Endothelial cell of umbilical vein (primary cell): ENCODE measurements around the gene UBASH3B. TPM values are rescaled to one million over a fixed set of nuclear protein-coding genes. Genes with fewer than 3 reads are reported as not detected.

Experiments
- BruUV-seq: library from RNA; stranded (reverse); fragments of 400-500 nt; replicated peaks from 2 replicates; lab custom pipeline; 2021; lab: Mats Ljungman, UMichigan
- CTCF ChIA-PET: fragments of 300-600, 350-600 bp; sonication (Branson Sonifier 250); formaldehyde crosslinking; loops from one replicate; lab custom pipeline; 2021; ENCODE audit warnings: antibody characterized with exemption, inconsistent platforms; lab: Charles Lee
- POLR2A ChIA-PET: fragments of 300-600, 350-600 bp; sonication (Branson Sonifier 250); formaldehyde crosslinking; loops from one replicate; lab custom pipeline; 2021; ENCODE audit warnings: antibody characterized with exemption, inconsistent platforms; lab: Charles Lee
- DNase-seq: peaks from one replicate; pipeline ENCODE4 v3.0.0-alpha.2; 2011; ENCODE audit warnings: low read depth, low spot score
- FAIRE-seq: peaks from 2 replicates; lab custom pipeline; 2011; peaks lifted over from hg19 to GRCh38; lab: Jason Lieb, UNC
- H2AFZ ChIP-seq: 2 replicates; pipeline ENCODE4 v1.6.0; 2012; ENCODE audit warnings: low read depth, low read length, control low read depth, inconsistent platforms
- H3K27ac ChIP-seq: 2 replicates; pipeline ENCODE4 v1.5.1; 2011; ENCODE audit warnings: low read depth, mild to moderate bottlenecking, control low read depth, low read length, moderate library complexity; ENCODE audit not compliant: insufficient read depth
- H3K27me3 ChIP-seq, 2 experiments: 2 replicates each; pipeline versions ENCODE4 v1.6.0 to v1.6.1; 2011; ENCODE audit warnings: low read length in 2 of 2, mixed read lengths in 1 of 2; ENCODE audit not compliant: control insufficient read depth in 2 of 2, insufficient read depth in 2 of 2
- H3K36me3 ChIP-seq, 2 experiments: 2 replicates in 1 of 2; 3 replicates in 1 of 2; pipeline ENCODE4 v1.5.1; 2011; ENCODE audit warnings: low read length in 2 of 2, mild to moderate bottlenecking in 1 of 2, moderate library complexity in 1 of 2; ENCODE audit not compliant: control insufficient read depth in 2 of 2, insufficient read depth in 2 of 2; ENCODE audit errors: extremely low read depth in 1 of 2
- H3K4me1 ChIP-seq: 3 replicates; pipeline ENCODE4 v1.5.1; 2011; ENCODE audit warnings: mild to moderate bottlenecking, low read length; ENCODE audit not compliant: control insufficient read depth, insufficient read depth; ENCODE audit errors: extremely low read depth
- H3K4me2 ChIP-seq: 2 replicates; pipeline ENCODE4 v1.6.1; 2011; ENCODE audit warnings: low read length, control low read depth, mixed read lengths; ENCODE audit not compliant: insufficient read depth
- H3K4me3 ChIP-seq, 3 experiments: fragments of 200-600 bp in 1 of 3; sonication (generic), shearing (Covaris generic) in 1 of 3; replicated peaks in 1 of 3; 2 replicates each; pipeline ENCODE4 v1.5.1; 2011 to 2016; ENCODE audit warnings: control low read depth in 3 of 3, low read length in 3 of 3, mild to moderate bottlenecking in 2 of 3, inconsistent platforms in 1 of 3, low read depth in 1 of 3, moderate library complexity in 1 of 3; ENCODE audit not compliant: insufficient read depth in 1 of 3
- H3K79me2 ChIP-seq: 2 replicates; pipeline ENCODE4 v1.6.0; 2012; ENCODE audit warnings: low read length, inconsistent platforms; ENCODE audit not compliant: control insufficient read depth, insufficient read depth
- H3K9ac ChIP-seq: replicated peaks from 2 replicates; pipeline ENCODE3; 2011; ENCODE audit warnings: low read length, control low read depth; ENCODE audit not compliant: insufficient read depth; ENCODE audit errors: extremely low read depth
- H3K9me1 ChIP-seq: replicated peaks from 3 replicates; pipeline ENCODE4 v1.6.0; 2011; ENCODE audit warnings: mild to moderate bottlenecking, low read length; ENCODE audit not compliant: control insufficient read depth, insufficient read depth; ENCODE audit errors: extremely low read depth
- H3K9me3 ChIP-seq: replicated peaks from 2 replicates; pipeline ENCODE4 v1.5.1; 2012; ENCODE audit warnings: low read length, inconsistent platforms; ENCODE audit not compliant: control insufficient read depth, insufficient read depth
- H4K20me1 ChIP-seq: replicated peaks from 2 replicates; pipeline ENCODE3; 2011; ENCODE audit warnings: mild to moderate bottlenecking, low read length; ENCODE audit not compliant: control insufficient read depth, insufficient read depth; ENCODE audit errors: extremely low read depth
- EZH2 ChIP-seq: IDR thresholded peaks from 2 replicates; pipeline ENCODE4 v1.6.1; 2012; ENCODE audit warnings: borderline replicate concordance, low read depth, mild to moderate bottlenecking, moderate library complexity, low read length, inconsistent platforms; ENCODE audit not compliant: severe bottlenecking
- FOS ChIP-seq: IDR thresholded peaks from 2 replicates; pipeline ENCODE4 v1.6.1; 2011; ENCODE audit warnings: mild to moderate bottlenecking, low read length, moderate library complexity, borderline replicate concordance; ENCODE audit not compliant: insufficient read depth
- GATA2 ChIP-seq: IDR thresholded peaks from 2 replicates; pipeline ENCODE4 v1.7.0; 2011; ENCODE audit warnings: low read depth, mild to moderate bottlenecking, moderate library complexity, mixed read lengths, low read length; ENCODE audit not compliant: insufficient read length, insufficient read depth
- JUN ChIP-seq: IDR thresholded peaks from 2 replicates; pipeline ENCODE4 v1.6.1; 2011; ENCODE audit warnings: borderline replicate concordance, low read depth; ENCODE audit not compliant: insufficient read length, insufficient read depth
- MYC ChIP-seq: IDR thresholded peaks from one replicate; pipeline ENCODE4 v1.6.1; 2011; ENCODE audit warnings: mild to moderate bottlenecking, low read depth, low read length
- POLR2A ChIP-seq: IDR thresholded peaks from 2 replicates; pipeline ENCODE4 v1.6.1; 2012; ENCODE audit warnings: low read depth, mild to moderate bottlenecking, control low read depth, low read length
- POLR2AphosphoS5 ChIP-seq: IDR thresholded peaks from 2 replicates; pipeline ENCODE4 v1.6.1; 2012; ENCODE audit warnings: low read depth, mild to moderate bottlenecking, control low read depth, low read length, moderate library complexity; ENCODE audit not compliant: insufficient read depth
- dilution Hi-C: fragments of 300-500 bp; cut with MboI; formaldehyde crosslinking; loops from one replicate; pipeline ENCODE4 v1.15.0; 2019; ENCODE audit warnings: low sequenced_read_pairs; ENCODE audit not compliant: extremely low pct_ligation_motif_present
- intact Hi-C: fragments of 100-400 bp; cut with micrococcal nuclease; formaldehyde crosslinking; loops from one replicate; pipeline ENCODE4 v1.10.0; 2022
- polyA plus RNA-seq, 4 experiments: library from polyadenylated mRNA; depleted of rRNA in 3 of 4; stranded (reverse) in 3 of 4; unstranded in 1 of 4; fragments of >200 nt; gene quantifications; 2 replicates each; pipeline versions ENCODE4 v1.2.1 to v1.2.3, GENCODE V29; 2011 to 2012; ENCODE audit warnings: missing spikeins in 1 of 4
- total RNA-seq: library from RNA; stranded (reverse); gene quantifications from 2 replicates; pipeline ENCODE4 v1.2.3, GENCODE V29; 2021
- TF ChIP-seq, protein P1 (sequence below), 2 donors: IDR thresholded peaks; 1 replicate in 1 of 2; 2 replicates in 1 of 2; pipeline ENCODE4 v1.5.1; 2011; ENCODE audit warnings: low read length in 2 of 2, mild to moderate bottlenecking in 2 of 2, moderate library complexity in 2 of 2, control low read depth in 1 of 2, inconsistent platforms in 1 of 2, low read depth in 1 of 2; ENCODE audit not compliant: insufficient read depth in 1 of 2; ENCODE audit errors: extremely low read depth in 1 of 2
- TF ChIP-seq, protein P2 (sequence below): IDR thresholded peaks from 2 replicates; pipeline ENCODE4 v1.6.1; 2011; ENCODE audit not compliant: insufficient read depth, insufficient read length

Gene UBASH3B
- total and polyA plus RNA-seq, 2 donors (not counting 3 experiments of a cell fraction or from before 2014, with no cell fraction given), result 23.7 to 38.1 TPM

DNA sequence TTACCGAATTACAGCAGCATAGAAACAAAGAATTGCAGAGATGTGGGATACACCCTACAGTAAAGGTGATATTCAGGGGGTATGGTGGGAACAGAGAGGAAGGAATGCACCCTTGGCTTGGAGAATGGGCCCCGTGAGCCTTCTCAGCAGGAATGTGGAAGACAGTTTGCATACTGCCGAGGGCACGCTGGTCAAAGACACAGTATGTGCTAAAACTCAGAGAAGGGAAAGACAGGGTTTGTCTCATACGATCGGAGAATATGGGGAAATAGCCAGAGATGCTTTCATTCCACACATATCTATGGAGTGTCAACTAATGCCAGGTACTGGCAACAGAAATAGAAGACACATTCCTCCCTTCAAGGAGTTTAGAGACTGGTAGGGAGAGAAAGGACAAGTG, 36.9 kb downstream of the UBASH3B start:
- H3K27me3 ChIP-seq, result no peaks in the 10 kb centered on the region
- no peaks in the 10 kb centered on the region for H3K9me3 ChIP-seq
- dilution Hi-C loops, result no loop called here
- H3K9ac ChIP-seq, result no peak overlapping the region
- no peak overlapping the region for H3K4me2 ChIP-seq
- no peaks in the 10 kb centered on the region for H3K36me3 ChIP-seq
- peaks cover 16% of the 10 kb centered on the region for H3K79me2 ChIP-seq
- H2AFZ ChIP-seq, result no peak overlapping the region
- no TSS peak for BruUV-seq
- ChIA-PET CTCF (interaction anchor here (1.0 to 2.1 kb wide), 3 partner anchors 14 to 61 kb away, joined by 3 to 7 read pairs (median 4); no protein-coding TSS in a partner anchor), POLR2A (no interaction called here)
- H3K4me1 ChIP-seq, result peaks cover 14% of the 10 kb centered on the region
- no peak for FAIRE-seq
- peaks cover 2% of the 10 kb centered on the region for H4K20me1 ChIP-seq
- H3K4me3 ChIP-seq, result no peak overlapping the region
- no peaks in the 10 kb centered on the region for H3K9me1 ChIP-seq
- intact Hi-C loops, result no loop called here
- H3K27ac ChIP-seq, result no peak overlapping the region
- no peak for DNase-seq
- TF ChIP-seq GATA2, result no peak
- TF ChIP-seq, protein P1, sequence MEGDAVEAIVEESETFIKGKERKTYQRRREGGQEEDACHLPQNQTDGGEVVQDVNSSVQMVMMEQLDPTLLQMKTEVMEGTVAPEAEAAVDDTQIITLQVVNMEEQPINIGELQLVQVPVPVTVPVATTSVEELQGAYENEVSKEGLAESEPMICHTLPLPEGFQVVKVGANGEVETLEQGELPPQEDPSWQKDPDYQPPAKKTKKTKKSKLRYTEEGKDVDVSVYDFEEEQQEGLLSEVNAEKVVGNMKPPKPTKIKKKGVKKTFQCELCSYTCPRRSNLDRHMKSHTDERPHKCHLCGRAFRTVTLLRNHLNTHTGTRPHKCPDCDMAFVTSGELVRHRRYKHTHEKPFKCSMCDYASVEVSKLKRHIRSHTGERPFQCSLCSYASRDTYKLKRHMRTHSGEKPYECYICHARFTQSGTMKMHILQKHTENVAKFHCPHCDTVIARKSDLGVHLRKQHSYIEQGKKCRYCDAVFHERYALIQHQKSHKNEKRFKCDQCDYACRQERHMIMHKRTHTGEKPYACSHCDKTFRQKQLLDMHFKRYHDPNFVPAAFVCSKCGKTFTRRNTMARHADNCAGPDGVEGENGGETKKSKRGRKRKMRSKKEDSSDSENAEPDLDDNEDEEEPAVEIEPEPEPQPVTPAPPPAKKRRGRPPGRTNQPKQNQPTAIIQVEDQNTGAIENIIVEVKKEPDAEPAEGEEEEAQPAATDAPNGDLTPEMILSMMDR (IDR thresholded peaks at IDR 0.05; ENCODE audit: extremely low read depth in 1 of 2, insufficient read depth in 1 of 2, low read depth in 1 of 2, low read length in 2 of 2), result no peak
- no peak for TF ChIP-seq JUN
- TF ChIP-seq, protein P2, sequence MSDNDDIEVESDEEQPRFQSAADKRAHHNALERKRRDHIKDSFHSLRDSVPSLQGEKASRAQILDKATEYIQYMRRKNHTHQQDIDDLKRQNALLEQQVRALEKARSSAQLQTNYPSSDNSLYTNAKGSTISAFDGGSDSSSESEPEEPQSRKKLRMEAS, result no peak
- no peak for TF ChIP-seq MYC
- TF ChIP-seq POLR2A, result no peak
- no peak for TF ChIP-seq EZH2
- TF ChIP-seq POLR2AphosphoS5, result no peak
- no peak for TF ChIP-seq FOS
